Superior temporal gyrus (tissue), 1 donor: ENCODE measurements around the gene NDUFAF8.
A peak's percentile ranks its signal among the peaks of the same experiment; 100 is the strongest.

Experiments
- DNase-seq: peaks from one replicate; pipeline ENCODE4 v3.0.0-alpha.2; 2016; ENCODE audit errors: extremely low spot score

Gene NDUFAF8

DNA sequence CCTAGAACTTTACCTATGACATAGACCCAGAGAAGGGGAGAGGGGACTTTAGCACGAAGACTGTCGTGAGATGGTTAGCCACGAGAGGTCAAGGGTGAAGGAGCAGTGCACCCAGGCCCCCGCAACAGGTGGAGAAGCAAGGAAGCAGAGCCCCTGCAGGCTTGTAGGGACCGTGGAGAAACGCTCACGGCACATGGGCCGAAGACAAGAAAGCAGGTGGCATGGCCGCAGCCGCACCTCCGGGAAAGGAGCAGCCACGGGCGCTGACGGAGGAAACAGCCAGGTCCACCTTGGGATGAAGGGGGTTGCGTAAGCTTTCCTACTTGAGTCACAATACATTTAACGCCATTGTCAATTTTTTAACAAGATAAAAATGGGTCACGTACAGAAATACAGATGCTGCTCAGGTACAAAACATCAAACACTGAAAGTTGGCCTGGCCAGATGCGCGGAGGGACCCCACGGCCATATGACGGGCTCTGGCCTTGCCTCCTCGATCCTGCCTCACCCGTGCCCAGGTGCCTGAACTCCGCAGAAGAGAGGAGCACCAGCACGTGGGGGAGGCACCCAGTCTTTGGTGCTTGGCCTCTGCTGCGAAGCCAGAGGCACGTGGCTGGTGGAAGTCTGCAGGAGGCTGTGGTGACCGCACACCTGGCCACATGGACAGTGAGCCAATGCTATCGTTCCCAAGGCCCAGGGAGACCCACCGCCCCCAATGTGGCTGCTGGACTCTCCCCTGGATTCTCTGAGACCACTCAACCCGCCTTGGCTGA, 34.8 kb downstream of the NDUFAF8 start:
- no peak for DNase-seq

DNA sequence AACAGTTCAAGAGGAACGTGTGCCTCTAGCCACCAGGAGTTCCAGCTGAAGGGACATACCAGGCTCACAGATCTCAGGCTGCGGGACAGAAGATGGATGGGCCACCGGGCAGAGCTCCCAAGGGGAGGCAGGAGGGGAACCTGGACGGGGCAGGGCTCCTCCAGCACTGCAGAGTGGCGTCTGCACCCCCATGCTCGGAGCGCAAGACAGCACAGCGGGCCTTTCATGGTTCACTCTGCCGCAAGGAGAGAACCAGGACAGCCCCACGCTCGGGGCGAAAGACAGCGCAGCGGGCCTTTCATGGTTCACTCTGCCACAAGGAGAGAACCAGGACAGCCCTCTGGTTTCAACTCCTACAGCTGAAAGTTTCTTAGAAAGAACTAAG, 35.3 kb downstream of the NDUFAF8 start:
- no peak for DNase-seq

DNA sequence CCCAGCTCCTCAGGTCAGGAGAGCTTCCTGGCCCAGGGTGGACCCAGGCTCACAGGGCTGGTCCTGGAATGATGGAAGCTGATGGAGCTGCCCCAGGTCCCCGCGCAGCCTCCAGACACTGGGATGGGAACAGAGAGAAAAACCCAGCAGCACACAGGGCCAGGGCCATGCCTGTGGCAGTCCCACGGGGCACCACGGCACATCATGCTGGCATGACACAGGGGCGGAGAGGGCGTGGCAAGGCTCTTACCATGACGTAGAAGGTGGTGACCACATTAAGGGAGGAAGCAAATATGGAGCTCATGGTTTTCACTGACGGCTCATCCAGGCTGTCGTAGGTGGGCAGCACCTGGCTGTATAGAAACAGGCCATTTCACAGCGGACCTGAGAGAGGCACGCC, 37.7 kb downstream of the NDUFAF8 start:
- DNase-seq: no peak

DNA sequence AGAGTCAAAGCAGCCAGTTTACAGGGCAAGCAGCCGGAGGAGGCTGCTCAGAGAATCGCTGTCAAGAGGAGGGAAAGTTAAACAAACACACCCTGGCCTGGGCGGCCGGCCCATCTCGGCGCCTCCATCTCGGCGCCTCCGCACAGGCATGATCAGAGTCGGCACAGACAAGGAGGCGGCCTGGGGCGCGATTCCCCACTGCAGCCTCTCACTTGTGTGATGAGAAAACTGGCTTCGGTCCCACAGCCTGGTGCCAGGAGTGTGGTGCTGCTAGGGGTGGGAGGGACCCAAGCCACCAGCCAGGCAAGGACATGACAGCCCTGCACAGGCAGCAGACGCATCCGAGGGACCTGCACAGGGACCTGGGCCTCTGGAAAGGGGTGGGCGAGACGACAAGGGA, 38.3 kb downstream of the NDUFAF8 start:
- peak; percentile 69 for DNase-seq

DNA sequence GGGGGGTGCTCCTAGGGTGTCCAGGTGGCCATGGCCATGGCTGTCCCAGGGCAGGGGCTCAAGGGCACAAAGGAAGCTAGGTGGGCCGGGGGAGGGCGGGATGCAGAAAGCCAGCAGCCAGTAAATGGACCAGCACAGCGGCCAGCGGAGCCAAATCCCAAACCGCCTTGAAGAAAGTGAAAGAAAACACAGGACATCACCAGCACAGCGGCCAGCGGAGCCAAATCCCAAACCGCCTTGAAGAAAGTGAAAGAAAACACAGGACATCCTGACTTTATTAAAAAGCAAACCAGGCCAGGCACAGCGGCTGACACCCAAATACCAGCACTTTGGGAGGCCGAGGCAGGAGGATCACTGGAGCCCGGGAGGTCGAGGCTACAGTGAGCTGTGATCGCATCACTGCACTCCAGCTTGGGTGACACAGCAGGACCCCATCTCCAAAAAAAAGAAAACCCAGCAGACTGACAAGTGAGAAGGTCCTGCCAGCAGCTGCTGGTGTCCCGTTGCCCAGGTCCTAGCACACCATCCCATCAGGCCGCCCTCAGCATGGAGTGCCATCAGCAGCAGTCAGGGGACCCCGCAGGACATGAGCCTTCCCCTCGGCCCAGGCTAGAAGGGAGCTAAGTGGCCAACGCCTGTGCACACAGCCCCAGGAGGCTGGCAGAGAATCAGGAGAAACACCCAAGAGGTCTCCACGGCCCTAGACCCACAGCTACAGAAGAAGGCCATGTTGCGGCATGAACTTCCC, 39.0 kb downstream of the NDUFAF8 start:
- DNase-seq: no peak

DNA sequence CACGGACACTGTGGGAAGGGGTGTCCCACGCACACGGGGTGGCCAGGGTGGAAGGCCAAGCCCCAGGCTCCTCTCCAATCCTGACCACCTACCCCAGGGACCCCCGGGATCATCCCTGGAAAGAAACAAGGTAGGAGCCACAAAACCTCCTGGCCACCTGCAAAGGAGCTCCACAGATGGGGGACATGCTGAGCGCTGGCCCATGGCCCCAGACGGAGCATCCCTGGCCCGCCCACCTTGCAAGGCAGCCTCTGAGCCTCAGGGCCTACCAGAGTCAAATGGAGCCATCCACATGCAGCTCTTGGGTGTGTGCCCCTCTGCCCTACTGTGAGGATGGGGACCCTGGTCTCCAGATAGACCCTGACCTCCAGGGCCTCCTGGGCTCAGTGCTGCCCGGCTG, 39.7 kb downstream of the NDUFAF8 start:
- no peak for DNase-seq

DNA sequence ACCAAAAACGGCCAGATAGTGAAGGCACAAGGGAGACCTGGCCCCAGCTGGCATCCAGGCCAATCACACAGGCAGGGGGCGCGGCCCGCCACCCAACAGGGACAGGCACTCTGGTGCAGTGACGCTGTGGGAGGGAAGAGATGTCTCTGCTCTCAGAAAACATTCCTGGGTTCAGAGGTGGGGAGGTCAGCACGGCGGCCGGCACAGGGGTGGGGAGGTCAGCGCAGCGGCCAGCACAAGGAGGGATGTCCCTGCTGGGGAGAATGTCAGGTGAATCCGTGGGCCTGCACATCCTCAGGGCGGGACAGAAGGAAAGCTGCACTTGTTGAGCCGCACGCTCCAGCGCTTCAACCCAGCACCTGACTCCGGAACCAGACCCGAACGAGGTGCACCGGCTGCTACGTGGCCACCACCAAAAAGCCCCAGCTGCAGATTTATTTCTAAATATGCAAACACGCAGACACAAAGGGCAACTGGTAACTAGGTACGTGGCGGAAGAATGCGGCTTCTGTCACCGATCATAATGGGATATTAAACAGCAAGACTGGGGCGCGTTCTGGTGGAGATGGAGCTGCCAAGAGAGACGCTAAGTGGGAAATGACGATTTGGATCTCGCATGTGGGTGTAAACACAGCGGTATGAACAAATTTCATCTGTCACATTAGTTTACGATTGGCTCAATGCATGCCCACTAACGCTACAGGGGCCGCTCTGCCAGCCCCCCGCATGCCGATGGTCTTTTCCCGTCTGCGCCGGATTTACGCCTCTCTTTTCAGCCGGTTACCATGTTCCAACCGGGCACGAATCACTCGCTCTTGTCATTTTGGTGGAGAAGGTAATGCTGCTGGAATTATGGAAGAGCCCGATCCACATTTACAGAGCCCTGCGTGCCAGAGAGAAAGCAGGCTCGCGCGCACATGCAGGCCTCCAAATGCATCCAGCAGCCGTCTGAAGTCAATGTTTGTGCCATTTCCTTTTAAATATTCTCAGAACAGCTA, 40.5 kb downstream of the NDUFAF8 start:
- DNase-seq: no peak

DNA sequence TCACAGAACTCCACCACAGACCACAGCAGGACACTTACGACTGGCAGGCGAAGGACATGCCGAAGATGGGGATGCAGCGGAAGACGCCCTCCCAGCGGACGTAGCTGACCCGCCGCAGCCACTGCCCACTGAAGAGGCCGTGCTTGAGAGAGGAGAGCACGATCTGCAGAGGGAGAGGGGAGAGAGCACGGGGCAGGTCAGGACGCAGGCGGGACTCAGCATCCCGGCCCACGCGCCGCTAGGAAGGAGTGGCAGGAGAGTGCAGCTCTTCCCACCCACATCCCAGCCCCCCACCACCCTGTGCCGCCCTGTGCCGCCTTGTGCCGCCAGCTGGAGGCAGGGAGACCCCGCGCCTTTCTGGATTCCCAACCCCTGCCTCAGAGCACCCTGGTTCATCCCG, 41.5 kb downstream of the NDUFAF8 start:
- no peak for DNase-seq

DNA sequence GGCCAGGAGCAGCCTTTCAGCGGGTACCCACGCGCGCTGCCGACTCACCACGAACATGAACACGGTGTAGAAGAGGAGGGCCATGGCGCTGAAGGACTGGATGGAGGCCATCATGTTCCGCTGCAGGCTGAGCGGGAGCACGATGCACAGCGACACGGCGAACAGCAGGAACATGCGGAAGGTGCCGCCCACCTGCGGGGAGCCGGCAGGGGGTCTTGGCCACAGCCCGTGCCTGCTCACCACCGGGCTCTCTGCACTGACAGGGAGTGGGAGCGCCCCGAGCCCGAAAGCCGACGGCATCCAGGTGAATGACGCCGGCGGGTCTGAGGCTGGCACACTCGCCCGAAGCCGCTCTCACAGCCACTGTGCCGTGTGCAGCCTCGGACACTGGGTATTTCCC, 43.0 kb downstream of the NDUFAF8 start:
- DNase-seq: no peak

DNA sequence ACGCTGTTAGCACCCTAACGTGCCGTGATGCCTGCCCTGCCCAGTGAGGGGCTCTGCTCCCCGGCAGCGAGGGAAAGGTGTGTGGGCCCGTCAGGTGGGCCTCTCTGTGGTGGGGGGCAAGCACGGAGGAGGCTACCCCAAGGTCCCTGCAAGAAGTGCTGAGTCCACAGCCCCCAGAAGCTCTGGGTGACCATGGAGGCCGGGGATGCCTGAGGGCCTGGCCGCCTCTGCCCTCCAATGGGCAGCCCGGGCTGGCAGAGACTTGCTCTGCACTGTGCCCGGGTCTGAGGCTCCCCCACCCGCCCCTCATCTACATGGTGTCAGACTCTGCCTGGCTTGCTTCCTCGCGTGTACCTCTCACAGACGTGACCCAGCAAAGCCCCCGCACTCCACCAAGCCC, 43.8 kb downstream of the NDUFAF8 start:
- no peak for DNase-seq

DNA sequence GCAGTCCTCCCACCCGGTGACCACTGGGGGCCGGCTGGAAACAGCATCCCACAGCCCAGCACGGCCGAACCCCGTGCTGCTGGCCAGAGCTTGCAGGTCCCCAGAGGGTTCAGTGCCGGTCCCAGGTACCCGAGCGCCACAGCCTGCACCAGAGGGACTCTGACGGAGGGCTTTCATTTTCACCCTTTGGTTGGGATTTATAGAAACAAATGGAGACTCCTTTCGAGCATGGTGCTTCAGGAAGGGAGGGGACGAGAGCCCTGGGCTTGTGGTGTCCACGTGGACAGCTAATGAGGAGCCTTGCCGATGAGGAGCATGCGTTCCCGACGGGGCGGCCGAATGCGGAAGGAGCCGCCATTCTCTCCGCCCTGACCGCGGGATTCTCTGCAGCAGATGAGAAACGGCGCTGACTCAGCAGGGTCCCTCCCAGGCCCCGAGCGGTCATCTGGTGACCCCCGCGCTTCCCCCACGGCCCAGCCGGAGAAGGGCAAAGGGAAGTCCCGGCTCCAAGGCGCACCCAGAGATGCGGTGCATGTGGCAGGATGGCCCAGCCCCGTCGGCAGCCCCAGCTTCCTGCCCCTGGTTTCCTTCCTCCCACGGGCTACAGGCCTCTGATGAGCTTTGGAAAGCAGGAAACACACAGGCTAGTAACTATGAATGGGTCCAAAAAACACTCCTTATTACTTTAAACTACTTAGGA, 46.2 kb downstream of the NDUFAF8 start:
- no peak for DNase-seq

DNA sequence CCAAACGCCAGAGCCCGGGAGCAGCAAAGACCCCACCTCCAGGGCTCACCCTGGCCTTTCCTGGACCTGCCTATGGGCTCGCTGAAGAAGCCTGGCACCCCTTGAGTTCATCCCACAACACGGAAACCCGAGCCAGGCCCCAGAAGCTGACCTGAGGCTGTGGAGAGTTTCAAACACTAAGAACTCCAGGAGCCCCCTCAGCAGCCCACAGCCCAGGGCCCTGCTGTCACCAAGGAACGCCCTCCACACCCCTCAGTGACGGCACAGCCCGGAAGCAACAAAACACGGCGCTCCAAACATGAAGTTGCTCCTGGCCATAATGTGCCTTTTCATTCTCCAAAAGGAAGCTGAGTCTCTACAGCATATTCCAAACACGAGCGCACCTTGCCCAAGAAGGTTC, 46.8 kb downstream of the NDUFAF8 start:
- no peak for DNase-seq

DNA sequence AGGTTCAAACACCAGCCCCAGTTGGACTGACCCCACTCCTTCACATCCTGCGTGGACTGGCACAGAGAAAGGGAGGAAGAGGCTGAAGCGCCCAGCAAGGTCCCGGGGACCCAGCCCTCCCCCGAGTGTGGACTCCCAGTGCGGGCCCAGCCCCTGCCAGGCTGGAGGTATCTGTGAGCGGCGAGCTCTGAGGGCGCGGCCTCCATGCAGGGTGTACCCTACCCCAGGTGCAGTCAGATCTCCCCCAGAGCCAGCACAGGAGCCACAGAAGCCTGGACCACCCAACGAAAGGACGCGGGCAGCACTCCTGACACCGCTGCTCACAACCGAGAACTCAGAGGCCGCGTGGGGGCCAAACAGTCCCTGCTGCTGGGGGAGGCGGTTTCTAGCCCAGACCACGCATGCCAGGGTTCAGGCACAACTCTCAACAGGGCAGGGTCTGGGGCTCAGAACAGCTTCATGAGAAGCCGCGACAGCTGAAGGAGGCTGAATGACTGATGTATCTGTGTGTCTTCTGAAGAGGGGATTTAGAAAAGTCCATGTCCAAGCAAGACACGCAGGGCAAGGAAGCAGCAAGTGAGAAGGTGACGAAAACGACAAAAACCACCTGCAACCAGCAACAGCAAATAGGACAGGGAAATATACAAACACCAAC, 47.5 kb downstream of the NDUFAF8 start:
- no peak for DNase-seq

DNA sequence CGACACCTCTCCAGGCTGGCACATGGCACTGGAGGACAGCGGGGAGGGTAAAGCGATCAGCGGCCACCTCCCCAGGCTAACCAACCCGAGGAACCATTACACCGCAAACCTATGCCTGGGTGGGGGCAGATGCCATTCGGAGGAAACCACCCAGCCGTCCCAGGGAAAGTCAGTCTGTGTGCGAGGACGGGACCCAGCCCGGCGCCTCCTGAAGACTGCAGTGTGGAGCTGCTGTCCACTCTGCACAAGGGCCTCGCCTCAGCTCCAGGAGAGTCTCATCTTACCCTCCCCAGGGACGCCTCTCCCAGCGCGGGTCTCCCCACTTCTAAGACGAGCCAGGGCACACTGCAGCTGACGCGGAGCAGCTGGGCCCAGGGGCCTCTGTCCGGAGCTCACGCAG, 48.0 kb downstream of the NDUFAF8 start:
- DNase-seq: no peak

DNA sequence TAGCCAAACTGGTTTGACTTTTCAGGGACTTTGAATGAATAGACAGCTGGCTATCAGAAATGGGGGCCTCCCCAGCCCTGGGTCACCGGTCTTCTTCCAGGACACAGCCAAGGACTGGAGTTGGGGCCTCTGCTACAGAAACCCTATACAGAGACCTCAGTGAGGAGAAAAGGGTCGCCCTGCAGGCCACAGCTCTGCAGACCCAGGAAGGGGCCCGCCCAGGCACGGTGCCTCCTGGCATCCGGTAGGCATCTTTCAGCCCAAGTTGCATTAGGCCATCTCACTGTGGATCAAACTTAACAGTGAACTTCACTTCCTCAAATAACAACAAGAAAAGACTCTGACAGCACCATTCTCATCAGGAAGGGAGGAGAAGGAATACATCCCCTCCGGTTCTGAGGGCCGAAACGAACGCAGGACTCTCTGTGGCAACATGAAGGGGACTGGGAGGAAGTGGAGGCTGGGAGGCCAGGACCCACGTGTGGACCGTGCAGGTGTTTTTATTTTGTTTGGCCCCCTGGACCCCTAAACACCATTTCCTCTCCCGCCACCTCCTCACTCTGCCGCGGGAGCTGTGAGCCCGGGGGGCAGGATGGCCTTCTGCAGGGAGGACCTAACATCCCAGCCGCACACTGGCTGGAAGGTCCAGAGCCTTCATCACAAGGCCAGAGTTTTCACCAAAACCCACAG, 48.8 kb downstream of the NDUFAF8 start:
- DNase-seq: no peak

DNA sequence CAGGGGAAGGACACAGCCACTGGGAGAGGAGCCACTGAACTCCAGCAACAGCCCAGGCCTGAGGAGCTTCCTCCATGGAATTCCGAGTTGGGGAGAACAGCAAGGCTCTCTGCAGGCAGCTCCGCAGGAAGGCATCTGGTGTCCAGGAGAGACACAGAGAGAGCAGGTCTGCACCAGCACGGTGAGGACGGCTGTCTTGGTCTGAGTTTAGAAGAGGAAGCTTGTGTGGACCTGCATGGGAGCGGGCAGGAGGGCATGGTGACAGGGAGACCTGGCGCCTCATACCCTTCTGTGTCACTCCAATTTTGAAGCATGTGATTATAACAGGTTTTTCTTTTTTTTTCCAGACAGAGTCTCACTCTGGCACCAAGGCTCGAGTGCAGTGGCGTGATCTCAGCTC, 49.6 kb downstream of the NDUFAF8 start:
- no peak for DNase-seq

DNA sequence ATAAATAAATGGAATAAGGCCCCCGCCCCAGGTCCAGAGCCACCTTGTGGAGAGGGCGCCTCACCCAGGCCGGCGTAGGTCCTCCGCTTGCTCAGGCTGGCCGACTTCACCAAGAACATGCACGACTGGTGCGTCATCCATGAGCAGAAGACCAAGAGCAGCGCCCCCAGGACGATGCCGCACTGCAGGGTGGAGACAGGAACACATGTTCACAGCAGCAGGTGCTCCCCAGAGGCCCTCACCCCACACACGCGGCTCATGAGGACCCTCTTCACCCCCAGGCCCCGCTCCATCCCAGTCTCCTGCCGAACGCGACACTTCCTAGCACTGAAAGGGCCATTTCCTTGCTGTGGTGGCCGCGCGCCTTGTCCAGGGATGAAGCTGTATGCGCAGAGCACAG, 50.5 kb downstream of the NDUFAF8 start:
- no peak for DNase-seq

DNA sequence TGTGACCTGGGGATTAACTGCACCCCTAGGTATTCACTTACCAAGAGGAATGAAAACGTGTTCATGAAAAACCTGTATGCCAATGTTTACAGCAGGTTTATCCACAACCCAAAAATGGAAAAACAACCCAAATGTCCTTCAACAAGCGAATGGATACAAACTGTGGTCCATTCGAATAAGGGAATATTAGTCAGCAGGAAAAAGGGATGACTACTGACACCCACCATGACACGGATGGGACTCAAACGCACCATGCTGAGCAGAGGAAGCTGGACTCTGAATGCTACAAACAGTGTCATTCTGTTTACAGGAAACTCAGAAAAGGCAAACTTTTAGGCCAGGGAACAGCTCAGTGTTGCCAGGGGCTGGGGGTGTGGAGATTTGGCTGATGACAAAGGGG, 51.1 kb downstream of the NDUFAF8 start:
- no peak for DNase-seq
